Ascending aorta (tissue), 2 donors: ENCODE data around the gene NCKAP5. TPM values are rescaled to one million over a fixed set of nuclear protein-coding genes. Genes with fewer than 3 reads are reported as not detected.

ENCODE experiments used
- DNase-seq, 2 donors: peaks; one replicate each; pipeline ENCODE4 v3.0.0-alpha.2; 2019; ENCODE audit warnings: low spot score in 2 of 2
- H3K27ac ChIP-seq, 2 donors: fragments of 200-600 bp; sonication (generic); one replicate each; pipeline ENCODE4 v1.5.1; 2016 to 2017; ENCODE audit warnings: mild to moderate bottlenecking in 1 of 2
- H3K27me3 ChIP-seq: fragments of 200-600 bp; sonication (generic); one replicate; pipeline ENCODE4 v1.5.1; 2017
- H3K36me3 ChIP-seq, 2 donors: fragments of 200-600 bp; sonication (generic); one replicate each; pipeline ENCODE4 v1.5.1; 2016
- H3K4me1 ChIP-seq, 2 donors: fragments of 200-600 bp; sonication (generic); one replicate each; pipeline ENCODE4 v1.5.1; 2016 to 2017; ENCODE audit warnings: mild to moderate bottlenecking in 1 of 2
- H3K4me3 ChIP-seq, 2 donors: fragments of 200-600 bp; sonication (generic); one replicate each; pipeline ENCODE4 v1.5.1; 2016 to 2017; ENCODE audit warnings: mild to moderate bottlenecking in 1 of 2
- H3K9me3 ChIP-seq, 2 donors: fragments of 200-600 bp; sonication (generic); one replicate each; pipeline ENCODE4 v1.5.1; 2016
- CTCF ChIP-seq, 3 experiments: fragments of 200-600 bp in 2 of 3; fragments of 450-650 bp in 1 of 3; sonication (generic) in 2 of 3; IDR thresholded peaks; one replicate each; pipeline ENCODE4 v1.5.1; 2016 to 2019; ENCODE audit warnings: antibody characterized with exemption in 3 of 3, mild to moderate bottlenecking in 1 of 3, moderate library complexity in 1 of 3
- intact Hi-C: fragments of 100-400 bp; cut with DNase I; formaldehyde crosslinking; loops from one replicate; pipeline ENCODE4 v1.15.1; 2023
- total RNA-seq: library from RNA; depleted of rRNA; stranded (reverse); fragments of >200 nt; gene quantifications from one replicate; pipeline ENCODE4 v1.1.0, GENCODE V29; 2016

Gene NCKAP5
- total RNA-seq, 1 donor from 2014 or later = 0.75 TPM

DNA sequence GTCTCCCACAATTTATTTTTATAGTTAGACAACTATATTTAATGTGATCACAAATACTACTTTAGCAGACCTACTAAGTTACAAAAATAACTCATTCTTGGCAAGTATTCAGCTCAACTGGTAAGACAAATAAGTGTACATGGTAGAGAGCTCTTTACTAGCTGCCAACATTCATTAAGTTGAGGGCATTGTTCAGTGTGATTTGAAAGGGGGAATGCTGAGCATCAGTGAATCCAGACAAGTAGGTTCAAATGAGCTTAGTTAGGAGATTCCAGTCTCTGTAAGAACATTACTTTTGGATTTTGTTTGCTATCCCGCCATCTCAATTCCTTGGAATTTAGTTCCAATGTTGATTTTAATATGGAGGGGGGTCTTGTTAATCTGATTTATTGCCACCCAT lies 710.9 kb downstream of the NCKAP5 start:
- no peaks in the 10 kb centered on the region for H3K9me3 ChIP-seq
- H3K36me3 ChIP-seq = no peaks in the 10 kb centered on the region
- DNase-seq = no peak
- intact Hi-C loops = no loop called here
- H3K4me1 ChIP-seq = no peaks in the 10 kb centered on the region
- no peak overlapping the region for H3K4me3 ChIP-seq
- TF ChIP-seq CTCF (IDR thresholded peaks at IDR 0.05) = no peak
- H3K27ac ChIP-seq = no peak overlapping the region
- no peaks in the 10 kb centered on the region for H3K27me3 ChIP-seq

GRCh38 chr2:132850688-132851087 lies 717.6 kb downstream of the NCKAP5 start:
- TF ChIP-seq CTCF (IDR thresholded peaks at IDR 0.05) = no peak
- DNase-seq = no peak
- H3K27me3 ChIP-seq = no peaks in the 10 kb centered on the region
- no peaks in the 10 kb centered on the region for H3K36me3 ChIP-seq
- no peaks in the 10 kb centered on the region for H3K4me1 ChIP-seq
- intact Hi-C loops = no loop called here
- no peak overlapping the region for H3K4me3 ChIP-seq
- no peaks in the 10 kb centered on the region for H3K9me3 ChIP-seq
- no peak overlapping the region for H3K27ac ChIP-seq

DNA sequence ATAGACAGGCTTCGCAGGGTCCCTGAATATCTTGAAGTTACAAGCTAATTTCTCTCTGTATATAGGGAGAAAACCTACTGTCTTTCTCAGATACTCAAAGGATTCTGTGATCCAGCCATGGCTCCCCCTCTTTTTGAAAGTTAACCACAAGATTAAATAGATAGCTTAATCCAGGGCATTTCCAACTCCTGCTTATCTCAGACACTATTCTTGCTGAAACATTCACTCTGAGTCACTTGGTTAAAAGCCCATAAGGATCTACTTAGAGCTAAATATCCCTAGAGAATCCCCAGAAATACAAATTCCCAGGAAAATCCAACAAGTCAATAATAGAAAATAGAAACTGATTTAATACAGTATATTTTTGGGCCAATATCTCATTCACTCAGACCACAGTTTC lies 719.1 kb downstream of the NCKAP5 start:
- Histone ChIP-seq H3K4me1 (no peaks in the 10 kb centered on the region), H3K4me3 (no peak overlapping the region), H3K36me3 (no peaks in the 10 kb centered on the region), H3K9me3 (no peaks in the 10 kb centered on the region), H3K27ac (no peak overlapping the region), H3K27me3 (no peaks in the 10 kb centered on the region)
- intact Hi-C loops = no loop called here
- DNase-seq = no peak
- no peak for TF ChIP-seq CTCF (IDR thresholded peaks at IDR 0.05)

- no peaks in the 10 kb centered on the region for H3K4me1 ChIP-seq
- no peaks in the 10 kb centered on the region for H3K9me3 ChIP-seq
- H3K4me3 ChIP-seq = no peak overlapping the region
- no peaks in the 10 kb centered on the region for H3K27me3 ChIP-seq
- intact Hi-C loops = no loop called here
- no peak for TF ChIP-seq CTCF (IDR thresholded peaks at IDR 0.05)
- H3K36me3 ChIP-seq = no peaks in the 10 kb centered on the region
- no peak overlapping the region for H3K27ac ChIP-seq
- no peak for DNase-seq
Observed at GRCh38 chr2:132845339-132845738, 722.9 kb downstream of the NCKAP5 start.

GRCh38 chr2:132844585-132844984 lies 723.7 kb downstream of the NCKAP5 start:
- no peaks in the 10 kb centered on the region for H3K9me3 ChIP-seq
- no peaks in the 10 kb centered on the region for H3K36me3 ChIP-seq
- H3K27me3 ChIP-seq = no peaks in the 10 kb centered on the region
- no peak overlapping the region for H3K27ac ChIP-seq
- no peak for DNase-seq
- H3K4me3 ChIP-seq = no peak overlapping the region
- H3K4me1 ChIP-seq = no peaks in the 10 kb centered on the region
- intact Hi-C loops = no loop called here
- no peak for TF ChIP-seq CTCF (IDR thresholded peaks at IDR 0.05)

GRCh38 chr2:132837769-132838168 lies 730.5 kb downstream of the NCKAP5 start:
- DNase-seq = no peak
- no peaks in the 10 kb centered on the region for H3K36me3 ChIP-seq
- no peaks in the 10 kb centered on the region for H3K4me1 ChIP-seq
- H3K27ac ChIP-seq = no peak overlapping the region
- intact Hi-C loops = no loop called here
- H3K27me3 ChIP-seq = no peaks in the 10 kb centered on the region
- no peaks in the 10 kb centered on the region for H3K9me3 ChIP-seq
- TF ChIP-seq CTCF (IDR thresholded peaks at IDR 0.05) = no peak
- H3K4me3 ChIP-seq = no peak overlapping the region
